CD4-positive, alpha-beta T cell (primary cell): ENCODE data around the gene ERBB3. TPM values are rescaled to one million over a fixed set of nuclear protein-coding genes. Genes with fewer than 3 reads are reported as not detected.

ENCODE experiments used
- ATAC-seq: fragments of 200-7000 bp; cut with Tn5 transposase; one replicate; pipeline ENCODE4 v1.10.0; 2022; ENCODE audit warnings: mild to moderate bottlenecking; ENCODE audit not compliant: poor library complexity
- CTCF ChIA-PET: fragments of 350-600 bp; sonication (Branson Sonifier 250); formaldehyde crosslinking; loops from one replicate; lab custom pipeline; 2021; ENCODE audit warnings: antibody characterized with exemption, inconsistent platforms; lab: Charles Lee
- POLR2A ChIA-PET: fragments of 350-600 bp; sonication (Branson Sonifier 250); formaldehyde crosslinking; loops from one replicate; lab custom pipeline; 2021; ENCODE audit warnings: antibody characterized with exemption, inconsistent platforms; lab: Charles Lee
- DNase-seq, 14 experiments: peaks; one replicate each; pipeline ENCODE4 v3.0.0-alpha.2; 2013 to 2020; ENCODE audit warnings: mixed read lengths in 2 of 14
- H3K27ac ChIP-seq, 2 donors: one replicate each; pipeline versions ENCODE4 v1.5.1 to v1.7.0; 2013; ENCODE audit warnings: low read length in 2 of 2, low read depth in 1 of 2, mild to moderate bottlenecking in 1 of 2
- H3K27me3 ChIP-seq, 2 experiments: 1 replicate in 1 of 2; 2 replicates in 1 of 2; pipeline versions ENCODE4 v1.6.1 to v1.7.0; 2013; ENCODE audit warnings: low read length in 2 of 2, control low read depth in 1 of 2, mild to moderate bottlenecking in 1 of 2, moderate library complexity in 1 of 2; ENCODE audit not compliant: insufficient read depth in 2 of 2, control insufficient read depth in 1 of 2
- H3K36me3 ChIP-seq: one replicate; pipeline ENCODE4 v1.6.1; 2013; ENCODE audit warnings: low read length, control low read depth; ENCODE audit not compliant: insufficient read depth
- H3K4me1 ChIP-seq: one replicate; pipeline ENCODE4 v1.6.1; 2013; ENCODE audit warnings: low read length, control low read depth; ENCODE audit not compliant: insufficient read depth
- H3K4me3 ChIP-seq: one replicate; pipeline ENCODE4 v1.5.1; 2013; ENCODE audit warnings: mild to moderate bottlenecking, low read length, moderate library complexity
- H3K9me3 ChIP-seq, 2 experiments: 1 replicate in 1 of 2; 2 replicates in 1 of 2; pipeline versions ENCODE4 v1.6.1 to v1.7.0; 2013; ENCODE audit warnings: low read length in 2 of 2, mild to moderate bottlenecking in 2 of 2, control low read depth in 1 of 2, moderate library complexity in 1 of 2; ENCODE audit not compliant: control insufficient read depth in 1 of 2, insufficient read depth in 1 of 2
- H3K27ac Mint-ChIP-seq: one replicate; pipeline ENCODE4 v1.8.0; 2020; ENCODE audit warnings: mixed read lengths
- H3K27me3 Mint-ChIP-seq: one replicate; pipeline ENCODE4 v1.8.0; 2021; ENCODE audit warnings: mixed read lengths
- H3K36me3 Mint-ChIP-seq: one replicate; pipeline ENCODE4 v1.8.0; 2021; ENCODE audit warnings: low read depth, mixed read lengths
- H3K4me1 Mint-ChIP-seq: one replicate; pipeline ENCODE4 v1.8.0; 2021; ENCODE audit warnings: low read depth, mixed read lengths
- H3K4me3 Mint-ChIP-seq: one replicate; pipeline ENCODE4 v1.8.0; 2020; ENCODE audit warnings: mild to moderate bottlenecking, mixed read lengths
- H3K9me3 Mint-ChIP-seq: one replicate; pipeline ENCODE4 v1.8.0; 2020; ENCODE audit warnings: mixed read lengths
- intact Hi-C, 2 experiments: fragments of 100-400 bp; cut with DNase I in 1 of 2; cut with micrococcal nuclease in 1 of 2; formaldehyde crosslinking; loops; one replicate each; pipeline versions ENCODE4 v1.15.1 to v1.9.0; 2023 to 2025; cut with DNase I, micrococcal nuclease
- total RNA-seq, 174 experiments: library from RNA in 2 of 174; stranded (reverse) in 2 of 174; gene quantifications; one replicate each; pipeline ENCODE4 v1.2.3 and lab custom pipeline; 2021 to 2026
- TF ChIP-seq, protein P1 (sequence below): fragments of 200-600 bp; IDR thresholded peaks from one replicate; pipeline ENCODE4 v1.8.0; 2022; ENCODE audit warnings: antibody characterized with exemption, mild to moderate bottlenecking

The ERBB3 gene
- total RNA-seq, 2 experiments from 2014 or later, result 0.22 to 0.47 TPM

- CTCF ChIA-PET, result interaction anchor here (0.5 to 2.0 kb wide), 11 partner anchors 10 to 385 kb away, joined by 3 to 36 read pairs (median 4); partner anchors contain the start of genes ESYT1, PA2G4, RPL41 and SMARCC2
- Histone ChIP-seq H3K9me3 (no peaks in the 10 kb centered on the region), H3K27me3 (no peaks in the 10 kb centered on the region), H3K4me1 (peaks cover 30% of the 10 kb centered on the region), H3K27ac (peak overlapping the region; percentile 75 to 87), H3K4me3 (peak overlapping the region; percentile 76), H3K36me3 (peaks cover 4% of the 10 kb centered on the region)
- H3K36me3 Mint-ChIP-seq, result peaks cover 11% of the 10 kb centered on the region
- intact Hi-C loops, result loop anchor here (2.0 to 5.0 kb wide), 5 partner anchors 15 to 37 kb away; partner anchors contain the start of genes SMARCC2 (in 2 of the 2), ESYT1 (in 1 of the 2), RPL41 (in 1 of the 2) and ZC3H10 (in 1 of the 2)
- no peaks in the 10 kb centered on the region for H3K27me3 Mint-ChIP-seq
- H3K27ac Mint-ChIP-seq, result peak overlapping the region; percentile 94
- POLR2A ChIA-PET, result interaction anchor here (0.6 to 4.9 kb wide), 20 partner anchors 10 to 413 kb away, joined by 3 to 50 read pairs (median 3); partner anchors contain the start of genes CNPY2, DNAJC14, ESYT1 and PA2G4
- H3K4me1 Mint-ChIP-seq, result peaks cover 27% of the 10 kb centered on the region
- DNase-seq, result peak; percentile 55 to 81 (median 65)
- TF ChIP-seq, protein P1, sequence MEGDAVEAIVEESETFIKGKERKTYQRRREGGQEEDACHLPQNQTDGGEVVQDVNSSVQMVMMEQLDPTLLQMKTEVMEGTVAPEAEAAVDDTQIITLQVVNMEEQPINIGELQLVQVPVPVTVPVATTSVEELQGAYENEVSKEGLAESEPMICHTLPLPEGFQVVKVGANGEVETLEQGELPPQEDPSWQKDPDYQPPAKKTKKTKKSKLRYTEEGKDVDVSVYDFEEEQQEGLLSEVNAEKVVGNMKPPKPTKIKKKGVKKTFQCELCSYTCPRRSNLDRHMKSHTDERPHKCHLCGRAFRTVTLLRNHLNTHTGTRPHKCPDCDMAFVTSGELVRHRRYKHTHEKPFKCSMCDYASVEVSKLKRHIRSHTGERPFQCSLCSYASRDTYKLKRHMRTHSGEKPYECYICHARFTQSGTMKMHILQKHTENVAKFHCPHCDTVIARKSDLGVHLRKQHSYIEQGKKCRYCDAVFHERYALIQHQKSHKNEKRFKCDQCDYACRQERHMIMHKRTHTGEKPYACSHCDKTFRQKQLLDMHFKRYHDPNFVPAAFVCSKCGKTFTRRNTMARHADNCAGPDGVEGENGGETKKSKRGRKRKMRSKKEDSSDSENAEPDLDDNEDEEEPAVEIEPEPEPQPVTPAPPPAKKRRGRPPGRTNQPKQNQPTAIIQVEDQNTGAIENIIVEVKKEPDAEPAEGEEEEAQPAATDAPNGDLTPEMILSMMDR, result peak; percentile 73
- no peaks in the 10 kb centered on the region for H3K9me3 Mint-ChIP-seq
- ATAC-seq, result peak; percentile 71
- H3K4me3 Mint-ChIP-seq, result peak overlapping the region; percentile 94
These were observed 71.7 kb downstream of the ERBB3 start for GRCh38 chr12:56151672-56152131.

DNA sequence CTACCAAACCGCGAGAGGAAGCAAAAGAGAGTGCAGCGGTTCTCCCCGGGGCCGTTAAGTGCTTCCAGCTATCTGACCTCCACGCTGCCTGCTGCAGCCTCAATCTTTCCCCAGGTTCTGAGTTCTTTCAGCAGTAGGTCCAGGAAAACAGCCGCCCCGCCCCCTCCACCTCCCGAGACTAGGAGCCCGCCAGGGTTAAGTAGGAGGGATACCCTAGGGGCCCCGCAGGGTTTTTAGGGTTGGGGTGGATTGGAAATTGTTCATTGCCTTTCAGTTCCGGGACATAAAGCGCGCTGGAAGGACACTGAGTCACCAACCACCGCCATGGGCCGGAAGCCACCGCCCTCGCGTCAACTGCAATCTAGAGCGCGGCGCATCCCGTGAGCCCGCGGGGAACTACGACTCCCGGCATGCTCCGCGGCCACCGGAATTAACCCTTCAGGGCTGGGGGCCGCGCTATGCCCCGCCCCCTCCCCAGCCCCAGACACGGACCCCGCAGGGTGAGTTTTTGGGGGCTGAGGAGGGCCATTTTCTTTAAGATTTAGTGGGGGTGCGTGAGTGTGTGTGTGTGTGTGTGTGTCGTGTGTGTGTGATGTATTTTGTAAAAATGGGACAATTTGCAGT is 72.3 kb downstream of the ERBB3 start, which contains the start of gene MYL6B:
TSS of gene MYL6B (plus strand) at position 456 of the 624 bp plus-strand sequence. CDS start 1,332 bp downstream, outside the sequence.
- Histone ChIP-seq H3K27ac (peak within 1 kb of the TSS; percentile 75 to 87), H3K4me3 (peak within 1 kb of the TSS; percentile 76), H3K36me3 (peaks cover 4% of the 10 kb centered on the region), H3K9me3 (no peaks in the 10 kb centered on the region), H3K4me1 (peaks cover 29% of the 10 kb centered on the region), H3K27me3 (no peaks in the 10 kb centered on the region)
- Mint-ChIP-seq H3K4me1 (peaks cover 27% of the 10 kb centered on the region), H3K4me3 (peak within 1 kb of the TSS; percentile 94), H3K27ac (peak within 1 kb of the TSS; percentile 94), H3K27me3 (no peaks in the 10 kb centered on the region), H3K9me3 (no peaks in the 10 kb centered on the region), H3K36me3 (peaks cover 9% of the 10 kb centered on the region)
- POLR2A ChIA-PET, result interaction anchor here (0.7 to 4.9 kb wide), 16 partner anchors 9 to 413 kb away, joined by 3 to 50 read pairs (median 4); partner anchors contain the start of genes DNAJC14, ESYT1, PA2G4 and RNF41
- CTCF ChIA-PET, result interaction anchor here (0.7 to 2.0 kb wide), 9 partner anchors 9 to 164 kb away, joined by 3 to 36 read pairs (median 4); partner anchors contain the start of genes ESYT1, PA2G4, SMARCC2 and ZC3H10
- ATAC-seq (peak; percentile 88), DNase-seq (peak; percentile 85 to 96 (median 91))
- intact Hi-C loops, result loop anchor here (2.0 to 5.0 kb wide), 4 partner anchors 15 to 37 kb away; partner anchors contain the start of genes SMARCC2 (in 2 of the 2), RPL41 (in 1 of the 2) and ZC3H10 (in 1 of the 2)
- TF ChIP-seq, protein P1, result no peak

Other genes starting within 250 kb of the ERBB3 start
- not detected for gene MMP19, start 237.2 kb upstream of the ERBB3 start, total RNA-seq
- gene PYM1, start 152.3 kb upstream of the ERBB3 start, total RNA-seq, result 10 to 100 TPM; 13.7 to 16.7 TPM
- gene DGKA, start 149.0 kb upstream of the ERBB3 start, total RNA-seq, result 100 to 1,000 TPM; 799 to 818 TPM
- not detected for gene PMEL, start 114.1 kb upstream of the ERBB3 start, total RNA-seq
- 10 to 100 TPM; 15.8 to 16.0 TPM for gene CDK2, start 113.3 kb upstream of the ERBB3 start, total RNA-seq
- gene RAB5B, start 106.1 kb upstream of the ERBB3 start, total RNA-seq, result 10 to 100 TPM; 21.6 to 27.4 TPM
- gene SUOX, start 82.9 kb upstream of the ERBB3 start, total RNA-seq, result 1 to 10 TPM in 1 of 2 experiments, under 1 TPM in 1; 0.82 to 1.2 TPM
- 1 to 10 TPM; 2.5 to 5.0 TPM for gene IKZF4, start 59.1 kb upstream of the ERBB3 start, total RNA-seq
- 100 to 1,000 TPM; 118 to 126 TPM for gene RPS26, start 38.2 kb upstream of the ERBB3 start, total RNA-seq
- 10 to 100 TPM; 51.0 to 61.0 TPM for gene PA2G4, start 24.4 kb downstream of the ERBB3 start, total RNA-seq
- 1,000 to 10,000 TPM; 5,865 to 5,989 TPM for gene RPL41, start 36.5 kb downstream of the ERBB3 start, total RNA-seq
- 1 to 10 TPM; 6.3 to 8.9 TPM for gene ZC3H10, start 38.1 kb downstream of the ERBB3 start, total RNA-seq
- gene ESYT1, start 48.1 kb downstream of the ERBB3 start, total RNA-seq, result 10 to 100 TPM; 88.5 to 90.3 TPM
- gene MYL6B, start 72.4 kb downstream of the ERBB3 start, total RNA-seq, result 1 to 10 TPM; 6.2 to 6.4 TPM
- 100 to 1,000 TPM; 670 to 673 TPM for gene MYL6, start 78.2 kb downstream of the ERBB3 start, total RNA-seq
- gene SMARCC2, start 109.3 kb downstream of the ERBB3 start, total RNA-seq, result 100 to 1,000 TPM; 104 to 109 TPM
- 10 to 100 TPM; 28.0 to 32.4 TPM for gene RNF41, start 141.8 kb downstream of the ERBB3 start, total RNA-seq
- 1 to 10 TPM; 7.6 to 9.1 TPM for gene NABP2, start 144.2 kb downstream of the ERBB3 start, total RNA-seq
- gene SLC39A5, start 149.9 kb downstream of the ERBB3 start, total RNA-seq, result under 1 TPM in 1 of 2 experiments, not detected in 1; 0.33 TPM
- gene ANKRD52, start 178.2 kb downstream of the ERBB3 start, total RNA-seq, result 10 to 100 TPM; 23.9 to 30.8 TPM
- gene COQ10A, start 186.8 kb downstream of the ERBB3 start, total RNA-seq, result 10 to 100 TPM; 27.6 to 29.2 TPM
- gene CS, start 220.2 kb downstream of the ERBB3 start, total RNA-seq, result 100 to 1,000 TPM; 139 to 145 TPM
- 10 to 100 TPM; 30.5 to 33.4 TPM for gene CNPY2, start 235.8 kb downstream of the ERBB3 start, total RNA-seq